ENCODE results near the gene C17orf107.
"Not testable (repeated sequence)": the region's sequence is repeated elsewhere in the genome, so short reads cannot be mapped to it uniquely, and the experiment has no call there.

C17orf107 gene

DNA sequence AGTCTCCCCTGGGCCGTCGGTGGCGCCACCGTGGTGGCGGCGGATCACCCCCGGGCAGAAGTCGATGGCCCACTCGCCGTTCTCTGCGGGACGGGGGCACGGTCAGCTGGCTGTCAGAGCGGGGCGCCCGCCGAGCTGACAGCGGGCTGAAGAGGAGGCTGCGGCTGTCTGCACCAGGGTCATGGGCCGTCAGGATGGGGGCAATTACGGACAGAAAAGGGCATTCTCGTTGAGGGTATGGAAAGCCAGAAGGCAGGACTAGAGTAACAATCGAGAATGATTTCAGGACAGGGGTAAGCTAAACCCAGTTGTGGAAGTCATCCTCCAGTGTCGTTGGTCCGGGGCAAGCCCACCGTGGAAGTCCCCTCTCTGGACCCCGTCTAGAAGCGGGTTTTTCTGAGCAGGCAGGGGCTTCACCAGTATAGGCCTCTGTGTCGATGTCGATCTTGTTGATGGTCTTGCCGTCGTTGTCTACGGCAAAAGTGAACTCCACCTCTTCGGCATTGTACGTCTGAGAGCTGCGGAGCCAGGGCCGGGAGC, 1.8 kb downstream of the C17orf107 start:
- DNase-seq = no peak

DNA sequence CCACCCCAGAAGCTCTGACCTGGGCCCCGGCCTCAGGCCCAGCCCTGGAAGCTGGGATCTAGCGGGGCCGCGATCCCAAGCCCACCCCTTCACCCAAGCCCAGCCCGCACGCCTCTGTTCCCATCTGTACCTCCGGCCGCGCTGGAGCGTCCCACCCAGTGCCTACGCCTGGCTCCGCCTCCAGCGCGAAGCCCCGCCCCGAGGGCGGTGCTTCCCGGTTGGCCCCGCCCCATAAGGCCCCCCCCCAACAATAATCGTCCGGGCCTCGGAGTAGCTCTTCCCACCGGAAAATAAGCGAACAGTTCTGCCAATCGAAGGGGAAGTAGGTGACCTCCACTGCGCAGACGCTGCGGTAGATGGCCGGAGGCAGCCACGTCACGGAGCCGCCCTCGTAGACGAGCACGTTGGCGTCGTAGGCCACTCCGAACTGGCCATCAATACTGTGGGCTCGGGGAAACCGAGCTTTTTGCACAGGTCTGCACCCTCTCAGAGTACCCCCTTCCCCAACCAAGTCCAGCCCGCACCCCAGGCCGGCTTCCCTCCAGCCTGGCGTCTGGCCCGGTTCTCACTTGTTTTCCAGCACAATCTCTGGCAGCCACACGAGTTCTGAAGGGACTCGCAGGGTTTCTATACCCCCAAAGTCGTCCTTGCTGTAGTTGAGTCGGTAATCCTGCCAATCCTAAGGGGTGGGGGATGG, 2.5 kb downstream of the C17orf107 start:
- DNase-seq = no peak

DNA sequence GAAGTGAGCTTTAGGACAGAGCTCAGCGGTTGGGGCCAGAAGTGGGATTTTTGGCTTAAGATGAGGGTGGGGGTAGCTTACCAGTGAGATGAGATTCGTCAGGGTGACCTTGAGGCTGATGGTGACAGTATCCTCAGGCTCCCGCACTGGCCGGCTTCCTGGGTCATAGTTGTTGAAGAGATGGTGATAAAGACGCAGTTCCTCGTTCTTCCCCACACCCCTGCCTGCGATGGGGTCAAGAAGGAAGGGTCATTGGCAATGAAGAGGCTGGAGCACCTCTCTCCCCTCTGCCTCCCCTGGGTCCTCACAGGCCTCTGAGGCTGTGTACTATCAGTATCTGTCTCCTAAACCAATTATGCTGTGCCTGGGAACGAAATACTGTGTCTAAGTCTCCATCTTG, 3.2 kb downstream of the C17orf107 start:
- DNase-seq = no peak

DNA sequence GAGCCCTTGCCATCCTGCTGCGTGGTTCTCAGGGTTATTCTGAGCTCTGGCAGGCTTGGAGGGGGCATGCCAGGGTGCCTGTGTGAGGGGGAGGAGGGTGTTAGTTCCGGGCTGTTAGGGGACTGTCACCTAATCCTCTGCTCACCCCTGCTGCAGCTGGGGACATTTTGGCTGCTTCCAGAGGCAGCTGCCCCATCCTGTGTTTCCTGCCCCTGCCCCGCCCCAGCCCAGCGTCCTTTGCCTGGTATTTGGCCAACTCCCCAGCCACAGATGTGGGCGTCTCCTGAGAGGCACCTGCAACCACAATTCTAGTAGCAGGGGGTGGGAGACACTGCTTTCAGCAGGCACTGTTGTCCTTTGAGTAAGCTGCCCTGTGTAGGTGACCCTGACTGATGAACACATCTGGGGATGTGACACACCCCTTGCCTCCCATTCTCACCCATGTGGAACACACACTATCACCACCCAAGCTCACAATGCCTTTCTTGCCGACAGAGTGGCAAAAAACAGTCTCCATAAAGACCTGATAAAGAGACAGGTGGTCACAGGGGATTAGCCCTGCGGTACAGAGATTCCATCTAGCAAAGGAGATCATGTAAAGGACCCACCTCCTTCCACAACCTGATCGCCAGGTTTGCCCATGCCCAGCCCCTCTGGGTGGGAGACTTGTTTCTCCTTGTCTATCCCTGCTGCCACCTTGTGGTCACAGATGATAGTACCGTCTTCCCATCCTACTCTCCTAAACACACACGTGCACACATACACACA, 3.9 kb downstream of the C17orf107 start, which contains the start of gene CHRNE:
Gene CHRNE (minus strand): TSS at position 48 of the 768 bp plus-strand sequence. CDS start 35 bp downstream, at position 13.
- DNase-seq = peak; percentile 32

DNA sequence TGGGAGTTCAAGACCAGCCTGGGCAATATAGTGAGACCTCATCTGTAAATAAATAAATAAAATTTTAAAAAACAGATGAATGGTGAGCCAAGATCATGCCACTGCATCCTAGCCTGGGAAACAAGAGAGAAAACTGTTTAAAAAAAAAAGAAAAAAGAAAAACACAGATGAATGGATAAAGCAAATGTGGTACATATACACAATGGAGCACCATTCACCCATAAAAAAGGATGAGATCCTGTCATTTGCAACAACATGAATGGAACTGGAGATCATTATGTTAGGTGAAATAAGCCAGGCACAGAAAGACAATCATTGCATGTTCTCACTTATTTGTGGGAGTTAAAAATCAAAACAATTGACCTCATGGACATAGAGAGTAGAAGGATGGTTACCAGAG, 7.3 kb downstream of the C17orf107 start:
- not testable (repeated sequence) for DNase-seq

DNA sequence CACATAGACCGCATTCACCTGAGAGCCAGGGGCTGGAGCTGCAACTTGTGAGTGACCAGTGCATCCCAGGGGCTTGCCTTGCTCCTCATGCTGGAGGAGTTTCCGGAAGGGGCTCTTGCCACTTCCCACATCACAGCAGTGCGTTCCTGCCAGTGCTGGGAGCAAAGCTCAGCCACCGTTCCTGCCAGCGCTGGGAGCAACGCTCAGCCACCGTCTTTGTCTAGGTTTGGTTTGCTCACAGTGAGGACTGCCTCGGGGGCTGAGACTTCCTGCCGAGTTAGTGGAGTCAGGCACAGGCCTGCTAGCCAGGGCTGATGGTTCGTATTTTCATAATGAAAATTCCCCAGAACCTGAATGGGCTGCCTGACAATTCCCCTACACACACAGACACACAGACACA, 9.0 kb downstream of the C17orf107 start:
- DNase-seq = no peak

DNA sequence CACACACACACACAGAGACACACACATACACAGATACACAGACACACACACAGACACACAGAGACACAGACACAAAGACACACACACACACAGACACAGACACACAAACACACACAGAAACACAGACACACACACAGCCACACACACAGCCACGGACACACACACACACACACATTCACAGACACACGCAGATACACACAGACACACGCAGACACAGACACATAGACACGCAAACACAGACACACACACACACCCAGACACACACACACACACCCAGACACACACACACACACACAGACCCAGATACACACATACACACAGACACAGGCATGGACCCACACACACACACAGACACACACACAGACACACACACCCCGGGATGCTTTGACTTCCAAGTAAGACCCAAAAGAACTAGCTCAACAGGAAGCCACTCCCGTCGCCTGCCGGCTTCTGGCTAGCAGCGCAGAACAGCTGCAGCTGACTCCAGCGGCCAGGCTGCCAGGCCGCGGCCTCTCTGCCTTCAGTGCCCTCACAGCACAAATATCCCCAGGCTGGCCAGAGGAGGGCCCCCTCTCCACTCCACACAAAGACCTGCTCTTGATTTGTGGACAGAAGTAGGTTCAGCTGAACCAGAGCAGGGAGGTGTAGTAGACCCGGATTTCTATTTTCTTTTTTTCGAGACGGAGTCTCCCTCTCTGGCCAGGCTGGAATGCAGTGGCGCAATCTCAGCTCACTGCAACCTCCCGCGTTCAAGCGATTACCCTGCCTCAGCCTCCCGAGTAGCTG, 9.6 kb downstream of the C17orf107 start:
- no peak for DNase-seq

DNA sequence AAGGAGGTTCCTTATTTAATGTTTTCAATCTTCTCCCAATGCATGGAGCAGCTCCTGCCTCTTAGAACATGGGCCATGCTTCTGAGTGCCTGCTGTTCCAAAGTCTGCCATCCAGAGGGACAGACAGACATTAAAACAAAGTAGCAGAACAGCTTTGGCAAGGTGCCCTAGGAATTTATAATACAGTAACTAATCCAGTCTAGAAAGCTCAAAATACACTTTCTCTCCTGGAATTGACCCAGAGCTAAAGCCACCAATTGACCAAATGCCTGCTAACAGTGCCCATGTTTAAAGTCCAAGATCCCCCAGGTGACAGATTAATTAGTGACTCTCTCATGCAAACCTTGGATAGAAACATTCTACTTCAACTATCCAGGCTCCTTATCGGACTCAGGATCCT, 14.7 kb downstream of the C17orf107 start:
- DNase-seq = no peak

DNA sequence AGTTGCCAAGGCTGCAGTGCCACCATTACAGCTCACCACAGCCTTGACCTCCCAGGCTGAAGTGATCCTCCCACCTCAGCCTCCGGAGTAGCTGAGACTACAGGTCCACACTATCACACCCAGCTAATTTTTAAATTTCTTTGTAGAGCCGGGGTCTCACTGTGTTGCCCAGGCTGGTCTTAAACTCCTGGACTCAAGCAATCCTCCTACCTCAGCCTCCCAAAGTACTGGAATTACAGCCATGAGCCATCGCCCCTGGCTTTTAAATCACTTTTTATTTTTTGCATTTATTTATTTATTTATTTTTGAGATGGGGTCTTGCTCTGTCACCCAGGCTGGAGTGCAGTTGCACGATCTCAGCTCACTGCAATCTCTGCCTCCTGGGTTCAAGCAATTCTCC, 15.2 kb downstream of the C17orf107 start:
- not testable (repeated sequence) for DNase-seq

DNA sequence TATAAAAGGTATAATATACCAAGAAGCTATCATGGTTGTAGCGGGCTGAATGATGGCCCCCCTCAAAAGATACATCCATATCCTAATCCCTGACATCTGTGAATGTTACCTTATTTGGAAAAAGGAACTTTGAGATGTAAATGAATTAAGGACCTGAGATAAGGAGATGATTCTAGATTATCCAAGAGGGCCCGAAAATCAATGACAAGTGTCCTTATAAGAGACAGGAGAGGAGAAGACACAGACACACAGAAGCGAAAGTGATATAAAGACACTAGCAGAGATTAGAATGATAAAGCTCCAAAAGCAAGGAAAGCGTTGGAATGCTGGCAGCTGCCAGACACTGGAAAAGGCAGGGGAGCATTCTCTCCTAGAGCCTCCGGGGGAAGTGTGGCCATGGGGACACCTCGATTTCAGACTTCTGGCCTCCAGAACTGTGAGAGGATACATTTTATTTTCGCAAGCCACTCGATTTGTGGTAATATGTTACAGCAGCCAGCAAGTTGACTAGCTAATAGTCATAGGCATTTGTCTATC, 20.2 kb downstream of the C17orf107 start:
- DNase-seq = no peak

DNA sequence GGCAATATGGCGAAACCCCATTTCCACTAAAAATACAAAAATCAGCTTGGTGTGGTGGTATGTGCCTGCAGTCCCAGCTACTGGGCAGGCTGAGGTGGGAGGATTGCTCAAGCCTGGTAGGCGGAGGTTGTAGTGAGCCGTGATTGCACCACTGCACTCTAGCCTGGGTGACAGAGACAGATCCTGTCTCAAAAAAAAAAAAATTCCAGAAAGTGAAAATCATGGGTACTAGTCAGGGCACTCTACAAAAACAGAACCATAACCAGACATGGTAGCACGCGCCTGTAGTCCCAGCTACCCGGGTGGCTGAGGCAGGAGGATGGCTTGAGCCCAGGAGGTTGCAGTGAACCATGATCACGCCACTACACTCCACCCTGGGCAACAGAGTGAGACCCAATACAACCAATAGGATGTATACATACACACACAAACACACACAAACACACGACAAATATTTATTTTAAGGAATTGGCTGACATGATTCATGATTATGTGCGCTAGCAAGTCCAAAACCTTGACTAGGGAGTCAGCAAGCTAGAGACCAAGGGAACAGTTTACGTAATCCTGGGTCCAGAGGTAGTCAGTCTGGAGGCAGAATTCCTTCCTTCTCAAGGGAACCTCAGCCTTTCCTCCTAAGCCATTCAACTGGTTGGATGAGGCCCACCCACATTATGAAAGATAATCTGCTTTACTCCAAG, 21.2 kb downstream of the C17orf107 start:
- DNase-seq = no peak

DNA sequence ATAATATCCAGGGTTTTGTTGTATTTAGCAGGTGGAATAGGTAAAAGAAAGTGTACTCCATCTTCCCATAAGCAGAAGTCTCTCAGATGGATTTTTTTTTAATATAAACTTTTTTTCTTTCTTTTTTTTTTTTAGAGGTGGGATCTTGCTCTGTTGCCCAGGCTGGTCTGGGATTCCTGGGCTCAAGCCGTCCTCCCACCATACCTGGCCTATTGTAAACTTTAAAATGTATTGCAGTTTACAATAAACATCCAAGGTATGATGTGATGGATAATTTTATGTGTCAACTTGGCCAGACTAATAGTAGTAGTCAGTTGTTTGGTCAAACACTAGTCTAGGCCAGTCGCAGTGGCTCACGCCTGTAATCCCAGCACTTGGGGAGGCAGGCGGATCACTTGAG, 22.0 kb downstream of the C17orf107 start:
- no peak for DNase-seq

DNA sequence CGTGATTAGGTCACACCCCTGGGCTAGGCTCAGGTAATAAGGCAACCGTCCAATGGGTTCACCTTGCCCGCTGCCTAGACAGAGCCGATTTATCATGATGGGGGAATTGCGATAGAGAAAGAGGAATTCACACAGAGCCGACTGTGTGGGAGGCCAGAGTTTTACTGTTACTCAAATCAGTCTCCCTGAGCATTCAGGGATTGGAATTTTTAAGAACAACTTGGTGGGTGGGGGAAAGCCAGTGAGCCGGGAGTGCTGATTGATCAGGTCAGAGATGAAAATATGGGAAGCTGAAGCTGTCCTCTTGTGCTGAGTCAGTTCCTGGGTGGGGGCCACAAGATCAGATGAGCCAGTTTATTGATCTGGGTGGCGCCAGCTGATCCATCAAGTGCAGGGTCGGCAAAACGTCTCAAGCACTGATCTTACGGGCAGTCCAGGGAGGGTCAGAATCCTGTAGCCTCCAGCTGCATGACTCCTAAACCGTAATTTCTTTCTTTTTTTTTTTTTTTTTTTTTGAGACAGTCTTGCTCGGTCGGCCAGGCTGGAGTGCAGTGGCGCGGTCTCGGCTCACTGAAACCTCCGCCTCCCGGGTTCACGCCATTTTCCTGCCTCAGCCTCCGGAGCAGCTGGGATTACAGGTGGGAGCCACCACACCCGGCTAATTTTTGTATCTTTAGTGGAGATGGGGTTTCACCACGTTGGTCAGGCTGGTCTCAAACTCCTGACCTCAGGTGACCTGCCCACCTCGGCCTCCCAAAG, 27.4 kb downstream of the C17orf107 start:
- not testable (repeated sequence) for DNase-seq

DNA sequence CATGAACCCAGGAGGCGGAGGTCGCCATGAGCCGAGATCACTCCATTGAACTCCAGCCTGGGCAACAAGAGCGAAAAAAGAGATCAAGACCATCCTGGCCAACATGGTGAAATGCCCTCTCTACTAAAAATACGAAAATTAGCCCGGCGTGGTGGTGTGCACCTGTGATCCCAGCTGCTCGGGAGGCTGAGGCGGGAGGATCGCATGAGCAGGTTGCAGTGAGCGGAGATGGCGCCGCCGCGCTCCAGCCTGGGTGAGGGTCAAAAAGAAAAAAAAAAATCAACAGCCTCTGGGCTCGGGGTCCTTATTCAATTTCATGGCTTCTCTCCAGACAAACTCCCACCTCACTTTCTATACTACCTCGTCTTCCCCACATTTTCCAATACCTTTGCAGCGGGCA, 29.5 kb downstream of the C17orf107 start:
- no peak for DNase-seq

DNA sequence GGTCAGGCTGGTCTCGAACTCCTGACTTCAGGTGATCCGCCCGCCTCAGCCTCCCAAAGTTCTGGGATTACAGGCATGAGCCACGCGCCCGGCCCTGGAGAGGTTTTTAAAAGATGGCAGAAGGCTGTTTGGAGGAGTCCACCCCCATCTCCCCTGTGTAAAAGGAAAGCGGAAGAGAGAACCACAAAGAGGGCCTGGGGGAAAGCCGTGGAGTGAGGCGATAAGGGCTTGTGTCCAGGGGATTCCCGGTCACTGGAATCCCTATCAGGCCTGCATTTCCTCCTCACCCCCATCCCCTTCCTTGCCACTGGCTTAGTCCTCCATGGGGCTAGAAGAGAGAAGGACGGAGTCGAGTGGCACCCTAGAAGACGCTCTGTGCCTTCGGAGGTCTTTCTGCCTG, 32.6 kb downstream of the C17orf107 start, which contains the start of gene GP1BA:
Gene GP1BA (plus strand): TSS at position 315 of the 400 bp plus-strand sequence. CDS start 328 bp downstream, outside the sequence.
- no peak for DNase-seq

DNA sequence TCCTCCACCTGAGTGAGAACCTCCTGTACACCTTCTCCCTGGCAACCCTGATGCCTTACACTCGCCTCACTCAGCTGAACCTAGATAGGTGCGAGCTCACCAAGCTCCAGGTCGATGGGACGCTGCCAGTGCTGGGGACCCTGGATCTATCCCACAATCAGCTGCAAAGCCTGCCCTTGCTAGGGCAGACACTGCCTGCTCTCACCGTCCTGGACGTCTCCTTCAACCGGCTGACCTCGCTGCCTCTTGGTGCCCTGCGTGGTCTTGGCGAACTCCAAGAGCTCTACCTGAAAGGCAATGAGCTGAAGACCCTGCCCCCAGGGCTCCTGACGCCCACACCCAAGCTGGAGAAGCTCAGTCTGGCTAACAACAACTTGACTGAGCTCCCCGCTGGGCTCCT, 33.4 kb downstream of the C17orf107 start:
- DNase-seq = no peak

DNA sequence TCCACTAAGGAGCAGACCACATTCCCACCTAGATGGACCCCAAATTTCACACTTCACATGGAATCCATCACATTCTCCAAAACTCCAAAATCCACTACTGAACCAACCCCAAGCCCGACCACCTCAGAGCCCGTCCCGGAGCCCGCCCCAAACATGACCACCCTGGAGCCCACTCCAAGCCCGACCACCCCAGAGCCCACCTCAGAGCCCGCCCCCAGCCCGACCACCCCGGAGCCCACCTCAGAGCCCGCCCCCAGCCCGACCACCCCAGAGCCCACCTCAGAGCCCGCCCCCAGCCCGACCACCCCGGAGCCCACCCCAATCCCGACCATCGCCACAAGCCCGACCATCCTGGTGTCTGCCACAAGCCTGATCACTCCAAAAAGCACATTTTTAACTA, 34.3 kb downstream of the C17orf107 start:
- DNase-seq = no peak

DNA sequence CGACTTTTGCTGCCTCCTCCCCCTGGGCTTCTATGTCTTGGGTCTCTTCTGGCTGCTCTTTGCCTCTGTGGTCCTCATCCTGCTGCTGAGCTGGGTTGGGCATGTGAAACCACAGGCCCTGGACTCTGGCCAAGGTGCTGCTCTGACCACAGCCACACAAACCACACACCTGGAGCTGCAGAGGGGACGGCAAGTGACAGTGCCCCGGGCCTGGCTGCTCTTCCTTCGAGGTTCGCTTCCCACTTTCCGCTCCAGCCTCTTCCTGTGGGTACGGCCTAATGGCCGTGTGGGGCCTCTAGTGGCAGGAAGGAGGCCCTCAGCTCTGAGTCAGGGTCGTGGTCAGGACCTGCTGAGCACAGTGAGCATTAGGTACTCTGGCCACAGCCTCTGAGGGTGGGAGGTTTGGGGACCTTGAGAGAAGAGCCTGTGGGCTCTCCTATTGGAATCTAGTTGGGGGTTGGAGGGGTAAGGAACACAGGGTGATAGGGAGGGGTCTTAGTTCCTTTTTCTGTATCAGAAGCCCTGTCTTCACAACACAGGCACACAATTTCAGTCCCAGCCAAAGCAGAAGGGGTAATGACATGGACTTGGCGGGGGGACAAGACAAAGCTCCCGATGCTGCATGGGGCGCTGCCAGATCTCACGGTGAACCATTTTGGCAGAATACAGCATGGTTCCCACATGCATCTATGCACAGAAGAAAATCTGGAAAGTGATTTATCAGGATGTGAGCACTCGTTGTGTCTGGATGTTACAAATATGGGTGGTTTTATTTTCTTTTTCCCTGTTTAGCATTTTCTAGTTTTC, 35.0 kb downstream of the C17orf107 start:
- DNase-seq = no peak

DNA sequence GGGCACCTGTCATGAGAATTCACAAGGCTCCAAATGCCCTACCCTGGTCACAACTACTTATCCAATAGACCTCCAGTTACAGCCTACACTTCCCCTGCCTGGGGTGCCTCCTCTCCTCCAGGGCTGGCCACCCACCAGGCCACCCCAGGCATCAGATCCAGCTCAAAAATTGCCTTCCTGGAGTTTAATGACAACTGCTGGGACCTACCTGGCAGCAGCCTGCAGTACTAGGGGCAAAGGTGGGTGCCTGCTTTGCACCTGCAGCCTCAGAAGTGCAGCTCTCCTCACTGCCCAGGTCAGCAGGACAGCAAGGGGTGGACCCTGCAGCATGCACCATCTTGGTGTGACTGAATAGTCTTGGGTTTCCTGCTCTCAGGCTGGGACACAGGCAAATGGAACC, 36.3 kb downstream of the C17orf107 start:
- no peak for DNase-seq

DNA sequence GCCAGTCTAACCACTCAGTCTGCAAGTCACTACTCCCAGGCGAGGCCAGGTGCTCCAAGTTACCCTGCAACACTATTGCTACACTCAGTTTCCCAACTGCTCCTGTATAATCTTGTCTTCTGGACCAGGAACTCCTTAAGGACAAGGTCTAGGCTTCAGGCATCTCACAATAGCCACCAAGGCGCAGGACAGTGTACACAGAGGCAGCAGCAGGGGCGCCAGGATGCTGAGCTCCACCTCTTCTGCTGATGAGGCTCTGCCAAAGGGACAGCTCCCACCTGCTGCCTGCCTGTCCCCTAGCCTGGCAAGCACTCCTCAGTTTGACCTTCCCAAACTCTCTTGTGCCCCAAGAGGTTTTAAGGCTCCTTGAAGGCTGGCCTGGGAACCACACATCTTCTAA, 37.1 kb downstream of the C17orf107 start:
- no peak for DNase-seq

Measured in activated gamma-delta T cell (primary cell).